ENCODE results near the gene SUN5. TPM values are rescaled to one million over a fixed set of nuclear protein-coding genes. Genes with fewer than 3 reads are reported as not detected.
"Not testable (repeated sequence)": the region's sequence is repeated elsewhere in the genome, so short reads cannot be mapped to it uniquely, and the experiment has no call there.

The SUN5 gene
- total and polyA plus RNA-seq, 3 experiments from 2014 or later: not detected

DNA sequence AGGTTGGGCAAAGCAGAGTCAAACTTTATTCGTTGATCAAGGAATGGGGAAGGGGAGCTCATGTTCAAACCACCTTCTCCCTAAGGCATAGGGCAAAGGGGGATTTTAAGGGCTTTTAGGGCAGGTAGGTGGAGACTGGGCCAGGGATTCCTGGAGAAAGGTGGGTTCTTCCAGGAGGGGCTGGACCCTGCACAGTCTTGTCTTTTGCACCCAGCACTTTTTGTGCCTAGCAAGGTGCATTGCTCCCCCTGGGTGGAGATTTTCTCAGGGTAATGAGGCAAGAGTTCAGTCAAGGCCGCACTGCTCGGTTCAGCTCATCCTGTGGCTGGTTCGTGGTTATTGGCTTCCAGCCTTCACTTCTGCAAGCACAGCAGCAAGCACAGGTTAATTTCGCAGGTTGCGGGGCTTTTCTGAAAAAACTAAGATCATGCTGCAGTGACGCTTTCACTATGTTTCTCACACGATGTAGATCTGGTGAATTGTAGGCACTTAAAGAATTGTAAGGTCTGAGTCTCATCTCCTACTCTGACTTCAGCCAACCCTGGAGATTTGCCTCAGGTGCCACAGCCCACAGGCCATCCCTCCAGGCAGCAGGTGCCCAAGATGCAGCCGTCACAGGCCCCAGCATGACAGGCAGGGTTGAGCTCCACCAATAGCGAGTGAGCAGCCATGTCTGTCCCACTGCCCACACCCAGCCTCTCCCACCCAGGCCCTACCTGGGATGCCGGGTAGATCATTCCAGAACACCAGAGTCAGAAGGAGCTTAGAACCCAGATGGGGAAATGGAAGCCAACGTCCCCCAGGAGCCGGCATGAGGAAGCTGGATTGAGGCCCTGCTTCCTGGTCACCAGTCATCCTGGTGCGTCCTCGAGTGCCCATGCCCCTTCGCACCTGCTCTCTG lies 37.1 kb downstream of the SUN5 start:
- H3K36me3 ChIP-seq (ENCODE audit: insufficient read depth, low read length): no peaks in the 10 kb centered on the region
- Mint-ChIP-seq H3K4me3 (peak overlapping the region; percentile 66 to 93 (median 81)), H3K9me3 (no peaks in the 10 kb centered on the region), H3K27ac (peak overlapping the region in 2 of 8 donors; percentile 96 to 100), H3K4me1 (peaks cover 20 to 63% (median 60%) of the 10 kb centered on the region in 3 donors), H3K36me3 (no peaks in the 10 kb centered on the region), H3K27me3 (peaks cover 0 to 1% of the 10 kb centered on the region in 2 donors)
- H3K27ac ChIP-seq (ENCODE audit: low read depth, low read length): peak overlapping the region; percentile 38
- CTCF ChIA-PET: interaction anchor here (1.3 to 2.3 kb wide), 5 partner anchors 9 to 37 kb away, joined by 3 to 12 read pairs (median 5); partner anchors contain the start of gene SUN5
- POLR2A ChIA-PET: interaction anchor here (1.0 to 1.6 kb wide), 2 partner anchors 9 to 107 kb away, joined by 3 to 5 read pairs; no protein-coding TSS in a partner anchor
- peak; percentile 41 to 81 (median 71) for DNase-seq
- H3K9me3 ChIP-seq (ENCODE audit: low read length): no peaks in the 10 kb centered on the region
- no peaks in the 10 kb centered on the region for H3K27me3 ChIP-seq (ENCODE audit: insufficient read depth, low read length, poor library complexity, severe bottlenecking)
- H3K4me3 ChIP-seq (ENCODE audit: low read length): peak overlapping the region; percentile 40
- H3K4me1 ChIP-seq (ENCODE audit: insufficient read depth, low read length): peaks cover 84% of the 10 kb centered on the region

DNA sequence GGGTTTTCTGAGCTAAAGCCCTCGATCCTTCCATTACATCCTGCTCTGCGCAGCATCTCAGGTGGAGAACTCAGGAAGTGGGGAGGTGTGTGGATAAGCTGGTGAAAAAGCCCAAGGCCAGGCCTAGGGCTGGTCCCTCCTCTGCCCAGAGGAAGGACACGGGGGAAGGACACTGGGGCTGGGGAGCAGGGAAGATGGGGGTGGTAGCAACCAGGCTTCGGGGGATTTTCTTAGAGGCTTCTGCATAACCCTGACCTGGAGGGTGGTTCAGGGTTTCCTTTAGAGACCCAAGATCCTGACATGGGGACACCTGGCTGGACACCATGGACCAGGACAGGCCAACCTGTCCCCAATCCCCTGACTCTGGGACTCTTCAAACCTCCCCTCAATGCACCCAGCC lies 37.9 kb downstream of the SUN5 start:
- Histone ChIP-seq H3K4me1 (ENCODE audit: insufficient read depth, low read length) (peaks cover 77% of the 10 kb centered on the region), H3K27me3 (ENCODE audit: insufficient read depth, low read length, poor library complexity, severe bottlenecking) (no peaks in the 10 kb centered on the region), H3K36me3 (ENCODE audit: insufficient read depth, low read length) (no peaks in the 10 kb centered on the region), H3K9me3 (ENCODE audit: low read length) (no peaks in the 10 kb centered on the region), H3K4me3 (ENCODE audit: low read length) (peak overlapping the region; percentile 40), H3K27ac (ENCODE audit: low read depth, low read length) (no peak overlapping the region)
- Mint-ChIP-seq H3K27me3 (peaks cover 0 to 1% of the 10 kb centered on the region in 2 donors), H3K4me3 (peak overlapping the region; percentile 66 to 93 (median 81)), H3K9me3 (no peaks in the 10 kb centered on the region), H3K4me1 (peaks cover 26 to 63% (median 60%) of the 10 kb centered on the region in 3 donors), H3K27ac (peak overlapping the region in 2 of 8 donors; percentile 96 to 100), H3K36me3 (no peaks in the 10 kb centered on the region)
- POLR2A ChIA-PET: interaction anchor here (1.0 kb wide), 1 partner anchor 108 kb away, joined by 3 read pairs; no protein-coding TSS in a partner anchor
- DNase-seq: no peak
- CTCF ChIA-PET: interaction anchor here (1.3 to 2.3 kb wide), 5 partner anchors 10 to 38 kb away, joined by 3 to 12 read pairs (median 5); partner anchors contain the start of gene SUN5

DNA sequence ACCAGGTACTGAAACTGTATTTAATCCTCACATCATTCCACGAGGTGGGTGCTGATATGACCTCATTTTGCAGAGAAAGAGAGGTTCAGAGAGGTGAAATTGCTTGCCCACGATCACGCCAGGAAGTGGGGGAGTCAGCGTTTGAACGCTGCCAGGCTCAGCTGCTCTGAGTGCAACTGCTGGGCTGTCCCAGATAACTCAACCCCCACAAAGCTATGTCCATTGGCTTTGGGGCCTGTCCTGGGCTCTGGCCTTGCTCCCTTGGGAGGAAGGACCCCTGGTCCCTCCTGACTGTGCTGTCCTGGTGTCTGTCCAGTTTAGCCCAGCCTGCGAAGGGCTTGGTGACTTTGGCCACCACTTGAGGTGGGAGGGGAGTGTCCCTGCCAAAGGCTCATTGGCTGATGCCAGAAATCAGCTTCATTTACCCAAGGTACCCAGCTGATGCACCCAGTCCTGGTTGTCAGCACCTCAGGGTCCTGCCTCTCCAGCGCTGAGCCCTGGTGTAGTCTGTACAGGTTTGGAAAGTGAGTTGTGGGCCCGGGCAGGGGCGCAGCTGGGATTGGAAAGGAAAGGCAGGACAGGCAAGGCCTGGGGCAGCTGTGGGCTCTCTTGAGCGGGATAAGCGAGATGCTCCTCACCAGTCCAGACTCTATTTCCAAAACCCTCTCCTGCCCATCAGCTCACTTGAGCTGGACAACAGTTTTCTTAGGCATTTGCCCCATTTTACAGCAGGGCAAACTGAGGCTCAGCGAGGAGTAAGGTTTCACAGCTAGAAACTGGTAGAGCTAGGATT lies 38.5 kb downstream of the SUN5 start:
- Histone ChIP-seq H3K27me3 (ENCODE audit: insufficient read depth, low read length, poor library complexity, severe bottlenecking) (no peaks in the 10 kb centered on the region), H3K27ac (ENCODE audit: low read depth, low read length) (no peak overlapping the region), H3K4me3 (ENCODE audit: low read length) (peak overlapping the region; percentile 26), H3K9me3 (ENCODE audit: low read length) (no peaks in the 10 kb centered on the region), H3K36me3 (ENCODE audit: insufficient read depth, low read length) (no peaks in the 10 kb centered on the region), H3K4me1 (ENCODE audit: insufficient read depth, low read length) (peaks cover 71% of the 10 kb centered on the region)
- Mint-ChIP-seq H3K36me3 (no peaks in the 10 kb centered on the region), H3K9me3 (no peaks in the 10 kb centered on the region), H3K27me3 (peaks cover 0 to 1% of the 10 kb centered on the region in 2 donors), H3K4me3 (peak overlapping the region in 5 of 7 donors; percentile 56 to 85 (median 80)), H3K4me1 (peaks cover 31 to 63% (median 60%) of the 10 kb centered on the region in 3 donors), H3K27ac (peak overlapping the region in 4 of 8 donors; percentile 4 to 100 (median 70))
- DNase-seq: peak in 4 of 5 donors; percentile 29 to 70 (median 44)
- ChIA-PET CTCF (interaction anchor here (1.3 to 2.3 kb wide), 6 partner anchors 8 to 39 kb away, joined by 3 to 12 read pairs (median 4); partner anchors contain the start of gene SUN5), POLR2A (interaction anchor here (1.0 kb wide), 2 partner anchors 10 to 108 kb away, joined by 3 read pairs; no protein-coding TSS in a partner anchor)

DNA sequence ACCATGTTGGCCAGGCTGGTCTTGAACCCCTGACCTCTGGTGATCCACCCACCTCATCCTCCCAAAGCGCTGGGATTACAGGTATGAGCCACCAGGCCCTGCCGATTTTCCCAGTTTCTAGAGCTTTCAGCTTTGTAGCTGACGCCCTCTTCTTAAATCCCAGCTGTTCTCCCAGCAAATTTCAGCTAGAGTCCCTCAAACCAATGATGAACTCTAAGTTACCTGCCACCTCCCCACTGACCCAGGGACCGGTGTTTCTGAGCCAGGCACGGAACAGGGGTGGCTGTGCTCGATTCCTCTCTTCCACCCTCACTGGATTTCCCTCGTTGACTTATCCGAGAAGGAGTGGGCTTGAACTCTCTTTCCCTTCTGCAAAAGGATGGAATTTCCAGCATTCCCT lies 39.1 kb downstream of the SUN5 start:
- Mint-ChIP-seq H3K27ac (peak overlapping the region in 4 of 8 donors; percentile 4 to 100 (median 70)), H3K9me3 (no peaks in the 10 kb centered on the region), H3K4me1 (peaks cover 31 to 60% (median 58%) of the 10 kb centered on the region in 3 donors), H3K36me3 (no peaks in the 10 kb centered on the region), H3K4me3 (peak overlapping the region in 3 of 7 donors; percentile 28 to 85 (median 56)), H3K27me3 (peaks cover 0 to 1% of the 10 kb centered on the region in 2 donors)
- ChIA-PET CTCF (interaction anchor here (1.3 to 2.3 kb wide), 3 partner anchors 9 to 39 kb away, joined by 3 to 12 read pairs (median 3); no protein-coding TSS in a partner anchor), POLR2A (interaction anchor here (1.0 kb wide), 1 partner anchor 11 kb away, joined by 3 read pairs; no protein-coding TSS in a partner anchor)
- Histone ChIP-seq H3K36me3 (ENCODE audit: insufficient read depth, low read length) (no peaks in the 10 kb centered on the region), H3K9me3 (ENCODE audit: low read length) (no peaks in the 10 kb centered on the region), H3K4me3 (ENCODE audit: low read length) (no peak overlapping the region), H3K27me3 (ENCODE audit: insufficient read depth, low read length, poor library complexity, severe bottlenecking) (no peaks in the 10 kb centered on the region), H3K4me1 (ENCODE audit: insufficient read depth, low read length) (peaks cover 64% of the 10 kb centered on the region), H3K27ac (ENCODE audit: low read depth, low read length) (no peak overlapping the region)
- peak in 1 of 5 donors; percentile 29 for DNase-seq

DNA sequence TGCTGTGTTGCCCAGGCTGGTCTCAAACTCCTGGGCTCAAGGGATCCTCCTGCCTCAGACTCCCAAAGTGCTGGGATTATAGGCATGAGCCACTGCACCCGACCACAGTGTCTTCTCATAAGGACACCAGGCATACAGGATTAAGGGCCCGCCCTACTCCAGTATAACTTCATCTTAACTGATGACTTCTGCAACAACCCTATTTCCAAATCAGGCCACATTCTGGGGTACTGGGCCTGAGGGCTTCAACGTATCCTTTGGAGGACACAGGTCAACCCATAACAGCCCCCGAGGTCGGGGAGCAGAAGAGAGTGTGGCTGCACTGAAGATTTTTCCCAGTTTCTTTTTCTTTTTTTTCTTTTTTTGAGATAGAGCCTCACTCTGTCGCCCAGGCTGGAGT lies 39.7 kb downstream of the SUN5 start:
- no peaks in the 10 kb centered on the region for H3K36me3 ChIP-seq (ENCODE audit: insufficient read depth, low read length)
- Mint-ChIP-seq H3K4me1 (peaks cover 31 to 55% (median 52%) of the 10 kb centered on the region in 3 donors), H3K27ac (peak overlapping the region in 1 of 8 donors; percentile 87), H3K4me3 (no peak overlapping the region), H3K27me3 (peaks cover 0 to 1% of the 10 kb centered on the region in 2 donors), H3K9me3 (no peaks in the 10 kb centered on the region), H3K36me3 (no peaks in the 10 kb centered on the region)
- H3K27me3 ChIP-seq (ENCODE audit: insufficient read depth, low read length, poor library complexity, severe bottlenecking): no peaks in the 10 kb centered on the region
- CTCF ChIA-PET: interaction anchor here (1.4 kb wide), 1 partner anchor 38 kb away, joined by 3 read pairs; no protein-coding TSS in a partner anchor
- H3K4me1 ChIP-seq (ENCODE audit: insufficient read depth, low read length): peaks cover 59% of the 10 kb centered on the region
- H3K9me3 ChIP-seq (ENCODE audit: low read length): no peaks in the 10 kb centered on the region
- DNase-seq: peak in 1 of 5 donors; percentile 26
- POLR2A ChIA-PET: no interaction called here
- H3K27ac ChIP-seq (ENCODE audit: low read depth, low read length): no peak overlapping the region
- H3K4me3 ChIP-seq (ENCODE audit: low read length): no peak overlapping the region

DNA sequence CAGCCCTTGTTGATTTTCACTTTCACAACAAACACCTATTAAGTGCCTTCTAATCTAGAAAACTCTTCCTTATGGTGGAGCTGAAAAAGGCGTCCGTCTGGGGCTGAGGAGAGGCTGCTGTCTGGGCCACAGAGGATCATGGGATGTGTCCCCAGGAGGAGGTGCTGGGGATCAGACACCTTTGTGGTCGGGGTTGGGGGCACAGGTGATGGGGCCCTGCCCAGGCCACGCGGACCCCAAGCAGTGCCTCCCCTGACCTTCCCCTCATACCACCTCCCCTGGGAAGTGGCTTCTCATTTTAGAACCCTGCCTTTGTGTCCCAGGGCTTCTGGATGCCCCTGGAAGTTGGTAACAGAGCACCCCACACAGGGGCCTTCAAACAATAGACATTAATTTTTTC lies 41.1 kb downstream of the SUN5 start:
- CTCF ChIA-PET: interaction anchor here (1.0 to 1.1 kb wide), 2 partner anchors 8 to 18 kb away, joined by 3 to 4 read pairs; no protein-coding TSS in a partner anchor
- H3K9me3 ChIP-seq (ENCODE audit: low read length): no peaks in the 10 kb centered on the region
- H3K4me3 Mint-ChIP-seq: no peak overlapping the region
- peaks cover 45% of the 10 kb centered on the region for H3K4me1 ChIP-seq (ENCODE audit: insufficient read depth, low read length)
- H3K27me3 ChIP-seq (ENCODE audit: insufficient read depth, low read length, poor library complexity, severe bottlenecking): no peaks in the 10 kb centered on the region
- POLR2A ChIA-PET: no interaction called here
- H3K4me3 ChIP-seq (ENCODE audit: low read length): no peak overlapping the region
- peaks cover 31 to 46% (median 38%) of the 10 kb centered on the region in 3 donors for H3K4me1 Mint-ChIP-seq
- H3K36me3 Mint-ChIP-seq: peaks cover 0 to 7% (median 0%) of the 10 kb centered on the region in 3 donors
- H3K9me3 Mint-ChIP-seq: peaks cover 0 to 4% (median 2%) of the 10 kb centered on the region in 5 donors
- DNase-seq: no peak
- H3K27ac ChIP-seq (ENCODE audit: low read depth, low read length): no peak overlapping the region
- H3K27ac Mint-ChIP-seq: peak overlapping the region in 5 of 8 donors; percentile 18 to 88 (median 81)
- no peaks in the 10 kb centered on the region for H3K36me3 ChIP-seq (ENCODE audit: insufficient read depth, low read length)
- H3K27me3 Mint-ChIP-seq: peaks cover 0 to 1% of the 10 kb centered on the region in 2 donors

DNA sequence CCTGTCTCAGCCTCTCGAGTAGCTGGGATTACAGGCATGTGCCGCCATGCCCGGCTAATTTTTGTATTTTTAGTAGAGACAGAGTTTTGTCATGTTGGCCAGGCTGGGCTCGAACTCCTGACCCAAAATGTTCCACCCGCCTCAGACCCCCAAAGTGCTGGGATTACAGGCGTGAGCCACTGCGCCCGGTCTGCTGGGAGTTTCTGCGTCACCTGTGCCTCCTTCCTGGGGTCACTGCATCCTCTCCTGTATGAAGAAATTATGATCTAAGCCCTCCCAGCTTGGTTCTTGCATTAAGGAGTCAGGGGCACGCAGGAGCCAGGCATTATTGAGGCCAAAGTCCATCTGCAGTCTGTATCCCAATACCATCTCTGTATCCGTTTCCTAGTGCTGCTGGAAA lies 41.6 kb downstream of the SUN5 start:
- H3K27me3 Mint-ChIP-seq; H3K4me3 ChIP-seq (ENCODE audit: low read length); H3K36me3 ChIP-seq (ENCODE audit: insufficient read depth, low read length); H3K9me3 ChIP-seq (ENCODE audit: low read length); H3K27ac ChIP-seq (ENCODE audit: low read depth, low read length); H3K4me3 Mint-ChIP-seq; H3K9me3 Mint-ChIP-seq; H3K27me3 ChIP-seq (ENCODE audit: insufficient read depth, low read length, poor library complexity, severe bottlenecking); DNase-seq: not testable (repeated sequence)
- Mint-ChIP-seq H3K27ac (peak overlapping the region in 3 of 8 donors; percentile 27 to 88 (median 81)), H3K4me1 (peaks cover 31 to 41% (median 33%) of the 10 kb centered on the region in 3 donors), H3K36me3 (peaks cover 0 to 12% (median 2%) of the 10 kb centered on the region in 3 donors)
- POLR2A ChIA-PET: interaction anchor here (0.6 kb wide), 1 partner anchor 1446 kb away, joined by 5 read pairs; no protein-coding TSS in a partner anchor
- CTCF ChIA-PET: interaction anchor here (1.0 to 1.1 kb wide), 2 partner anchors 8 to 18 kb away, joined by 3 to 4 read pairs; no protein-coding TSS in a partner anchor
- H3K4me1 ChIP-seq (ENCODE audit: insufficient read depth, low read length): peaks cover 39% of the 10 kb centered on the region

Measured in CD8-positive, alpha-beta memory T cell (primary cell).